SH-SY5Y (cell line): Measurements from ENCODE around the gene SH3D21.

Source experiments
- GATA2 ChIP-seq: IDR thresholded peaks from 2 replicates; pipeline ENCODE4 v1.6.1; 2011; ENCODE audit warnings: mild to moderate bottlenecking, low read depth, low read length
- GATA3 ChIP-seq: IDR thresholded peaks from 2 replicates; pipeline ENCODE4 v1.6.1; 2011; ENCODE audit warnings: low read depth, mild to moderate bottlenecking, low read length, moderate library complexity

Gene SH3D21

DNA sequence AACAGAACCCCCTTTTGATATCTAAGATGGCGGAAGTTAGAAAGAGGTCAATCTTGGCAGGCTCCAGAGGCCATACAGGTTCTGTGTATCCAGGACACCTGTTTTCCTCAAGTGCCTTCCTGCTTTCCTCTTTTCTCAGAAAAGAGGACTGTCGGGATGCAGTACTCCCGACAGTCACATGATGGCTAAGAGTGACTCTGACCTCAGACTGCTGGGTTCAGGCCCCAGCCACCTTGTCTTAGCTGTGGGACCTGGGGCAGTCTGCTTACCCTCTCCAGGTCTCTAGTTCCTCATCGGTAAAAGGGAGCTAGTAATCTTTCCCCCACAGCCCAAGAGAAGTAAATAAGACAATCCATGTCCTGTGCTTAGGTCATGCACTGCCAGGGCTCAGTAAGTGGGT, 49.6 kb downstream of the SH3D21 start:
- TF ChIP-seq GATA3 (no peak), GATA2 (no peak)

DNA sequence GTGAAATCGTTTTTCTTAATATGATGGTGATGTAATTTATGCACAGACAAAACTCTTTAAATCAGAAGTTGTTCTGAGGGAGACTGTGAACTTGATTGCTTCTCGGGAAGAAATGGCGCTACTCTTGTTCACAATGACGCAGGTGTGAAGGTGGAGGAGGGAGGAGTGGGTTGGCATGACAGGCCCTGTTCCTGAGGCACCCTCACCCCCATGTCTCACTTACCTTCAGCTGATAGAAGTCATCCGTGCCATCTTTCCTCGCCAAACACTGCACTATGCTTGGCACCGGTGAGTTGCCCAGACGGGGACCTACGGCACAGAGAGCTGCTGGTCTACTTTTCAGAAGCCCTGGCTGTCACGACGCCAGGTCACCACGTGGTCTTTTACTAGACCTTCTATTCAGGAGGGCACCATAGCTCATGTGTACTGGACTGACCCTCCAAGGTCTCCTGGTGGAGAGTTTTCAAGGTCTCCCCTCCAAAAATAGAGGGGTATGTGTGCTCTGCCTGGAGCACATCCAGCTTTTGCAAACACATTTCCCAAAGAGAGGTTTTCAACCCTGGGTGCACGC, 52.4 kb downstream of the SH3D21 start:
- TF ChIP-seq GATA2, result no peak
- no peak for TF ChIP-seq GATA3

DNA sequence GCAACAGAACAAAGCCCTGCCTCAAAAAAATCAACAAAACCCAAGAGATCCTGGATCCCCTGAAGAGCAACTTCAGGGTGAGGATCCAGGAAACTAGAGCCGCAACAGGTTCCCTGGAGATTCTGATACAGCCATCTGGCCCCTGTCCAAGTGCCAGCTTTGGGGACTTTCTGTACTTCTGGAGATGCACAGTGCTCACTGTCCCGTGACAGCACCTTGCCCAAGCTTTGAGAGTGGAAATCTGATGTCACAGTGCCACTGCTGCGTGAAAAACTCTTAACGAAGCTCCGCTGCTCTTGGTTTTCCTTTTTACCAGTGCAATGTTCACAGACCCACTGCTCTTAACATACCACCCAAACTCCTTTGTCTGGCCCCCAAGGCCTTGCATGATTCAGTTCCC, 53.2 kb downstream of the SH3D21 start:
- TF ChIP-seq GATA3, result no peak
- TF ChIP-seq GATA2, result no peak

DNA sequence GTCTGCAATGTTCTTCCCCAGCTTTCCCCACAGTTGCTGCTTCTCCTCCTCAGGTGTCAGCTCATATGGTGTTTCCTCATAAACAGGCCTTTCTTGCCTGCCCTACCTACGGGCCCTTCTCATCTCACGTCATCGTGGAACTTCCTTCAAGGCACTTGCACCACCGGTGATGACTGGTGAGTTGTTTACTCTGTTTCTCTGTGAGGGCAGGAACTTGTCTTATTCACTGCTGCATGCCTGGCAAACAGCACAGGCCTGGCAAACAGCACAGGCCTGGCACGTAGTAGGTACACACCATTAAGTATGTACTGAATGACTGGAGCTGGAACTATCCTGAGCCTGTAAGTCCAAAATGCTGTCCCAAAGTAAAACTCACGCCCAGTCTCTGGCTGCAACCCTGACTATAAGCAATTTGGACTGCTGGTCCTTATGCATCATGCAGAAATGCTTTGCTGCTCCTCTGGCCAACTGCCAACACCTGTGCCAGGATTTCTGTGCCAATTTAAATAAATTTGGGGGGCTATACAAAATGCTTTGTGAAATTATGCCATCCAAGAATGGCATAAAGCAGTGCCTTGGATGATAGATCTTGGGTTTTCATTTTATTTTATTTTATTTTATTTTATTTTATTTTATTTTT, 53.9 kb downstream of the SH3D21 start:
- TF ChIP-seq GATA2 (no peak), GATA3 (no peak)

DNA sequence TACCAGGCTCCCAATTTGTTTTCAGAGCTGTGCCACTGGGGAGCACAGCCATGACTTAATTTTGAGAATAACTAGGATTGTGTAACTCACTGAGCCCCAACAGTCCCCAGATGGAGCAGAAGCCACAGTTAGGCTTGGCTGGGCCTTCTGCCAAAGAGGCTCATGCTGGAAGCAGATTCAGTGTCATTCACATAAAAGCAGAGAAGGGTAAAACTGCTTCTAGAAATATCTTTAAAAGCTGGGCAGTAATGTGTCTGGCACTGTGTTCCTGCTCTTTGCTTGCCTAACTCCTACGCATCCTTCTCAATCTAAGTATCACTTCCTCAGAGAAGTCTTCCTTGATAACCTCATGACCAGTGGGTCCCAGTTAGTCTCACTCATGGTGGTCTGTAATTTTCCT, 59.2 kb downstream of the SH3D21 start:
- TF ChIP-seq GATA3 (no peak), GATA2 (no peak)

- TF ChIP-seq GATA3, result no peak
- no peak for TF ChIP-seq GATA2
These were observed 60.0 kb downstream of the SH3D21 start for GRCh38 chr1:36366091-36366661.

DNA sequence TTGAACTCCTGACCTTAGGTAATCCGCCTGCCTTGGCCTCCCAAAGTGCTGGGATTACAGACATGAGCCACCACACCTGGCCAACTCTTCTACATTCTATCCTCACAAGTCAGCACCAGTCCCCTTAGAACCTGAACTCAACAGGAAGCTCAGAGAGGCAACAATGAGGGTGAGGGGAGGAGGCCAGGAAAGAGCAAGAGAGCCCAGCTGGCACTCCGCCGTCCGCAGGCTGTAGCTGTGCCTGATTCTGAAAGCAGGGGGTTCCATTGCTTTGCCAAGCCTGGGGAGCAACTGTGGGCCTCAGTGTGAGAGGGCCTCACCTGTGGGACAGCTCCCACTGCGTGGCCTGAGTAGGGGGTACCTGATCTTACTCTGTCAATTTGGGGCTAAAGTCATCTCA, 60.9 kb downstream of the SH3D21 start:
- TF ChIP-seq GATA3 (no peak), GATA2 (no peak)

GRCh38 chr1:36367798-36368197, 61.6 kb downstream of the SH3D21 start:
- TF ChIP-seq GATA2 (no peak), GATA3 (no peak)

DNA sequence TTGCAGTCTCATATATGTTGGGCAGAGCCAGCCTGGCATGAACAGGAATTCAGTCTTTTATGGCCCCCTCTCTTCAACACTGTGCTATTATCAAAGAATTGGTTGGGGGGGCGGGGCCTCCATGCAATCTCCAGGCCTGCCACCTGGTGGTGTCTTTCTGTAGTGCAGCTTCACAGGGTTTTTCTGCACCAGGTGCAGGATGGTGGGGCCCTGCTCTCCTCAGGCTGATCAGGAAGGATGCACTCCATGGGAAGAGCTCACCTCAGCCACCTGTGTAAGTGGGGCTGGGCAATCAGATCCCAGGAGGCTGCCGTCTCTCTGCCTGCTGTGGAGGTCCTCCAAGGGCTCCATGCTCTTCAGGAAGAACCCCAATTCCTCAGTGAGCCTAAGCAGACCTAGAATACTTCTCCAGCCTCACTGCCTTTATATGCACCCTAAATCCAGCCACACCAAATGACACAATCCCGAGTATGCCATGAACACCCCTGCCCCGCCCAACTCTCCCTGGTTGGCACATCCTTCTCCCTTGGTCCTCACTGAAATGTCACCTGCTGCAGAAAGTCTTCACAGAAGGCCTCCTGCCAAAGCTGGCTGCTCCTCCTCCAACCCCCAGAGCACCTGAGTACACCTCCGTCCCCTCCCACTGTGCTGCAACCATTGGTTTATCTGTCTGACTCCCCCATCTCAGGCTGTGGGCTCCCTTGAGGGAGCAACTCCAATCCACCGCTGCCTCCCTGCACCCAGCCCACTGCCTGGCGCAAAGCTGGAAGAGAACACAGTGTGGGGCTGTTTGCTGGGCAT, 63.1 kb downstream of the SH3D21 start:
- TF ChIP-seq GATA2 (no peak), GATA3 (no peak)
